Peyer's patch (tissue), 4 donors: ENCODE measurements around the gene LPIN1.

Source experiments
- CTCF ChIP-seq, 6 experiments: fragments of 450-650 bp in 4 of 6; fragments of 200-600 bp in 2 of 6; sonication (generic) in 1 of 6; IDR thresholded peaks; one replicate each; pipeline ENCODE4 v1.5.1; 2017 to 2019; ENCODE audit warnings: antibody characterized with exemption in 6 of 6, mild to moderate bottlenecking in 3 of 6, moderate library complexity in 1 of 6
- POLR2A ChIP-seq, 2 donors: fragments of 450-650 bp; IDR thresholded peaks; one replicate each; pipeline ENCODE4 v1.5.1; 2017; ENCODE audit warnings: antibody characterized with exemption in 2 of 2, mild to moderate bottlenecking in 2 of 2, moderate library complexity in 2 of 2

- TF ChIP-seq CTCF (IDR thresholded peaks at IDR 0.05) (no peak), POLR2A (IDR thresholded peaks at IDR 0.05) (no peak)
Observed at GRCh38 chr2:11773747-11774525, 27.5 kb downstream of the LPIN1 start.
